Choroid plexus epithelial cell (primary cell): Measurements from ENCODE around the gene STEAP3.

Experiments used
- DNase-seq: peaks from one replicate; pipeline ENCODE4 v3.0.0-alpha.2; 2010; ENCODE audit warnings: low read depth
- H3K4me3 ChIP-seq: 2 replicates; pipeline ENCODE4 v1.5.1; 2011; ENCODE audit warnings: low read depth, mild to moderate bottlenecking, control low read depth, low read length, moderate library complexity
- TF ChIP-seq, protein P1 (sequence below): conservative IDR thresholded peaks from 2 replicates; pipeline ENCODE4 v1.5.1; 2011; ENCODE audit warnings: low read depth, mild to moderate bottlenecking, control low read depth, inconsistent platforms, low read length, moderate library complexity

Gene STEAP3

DNA sequence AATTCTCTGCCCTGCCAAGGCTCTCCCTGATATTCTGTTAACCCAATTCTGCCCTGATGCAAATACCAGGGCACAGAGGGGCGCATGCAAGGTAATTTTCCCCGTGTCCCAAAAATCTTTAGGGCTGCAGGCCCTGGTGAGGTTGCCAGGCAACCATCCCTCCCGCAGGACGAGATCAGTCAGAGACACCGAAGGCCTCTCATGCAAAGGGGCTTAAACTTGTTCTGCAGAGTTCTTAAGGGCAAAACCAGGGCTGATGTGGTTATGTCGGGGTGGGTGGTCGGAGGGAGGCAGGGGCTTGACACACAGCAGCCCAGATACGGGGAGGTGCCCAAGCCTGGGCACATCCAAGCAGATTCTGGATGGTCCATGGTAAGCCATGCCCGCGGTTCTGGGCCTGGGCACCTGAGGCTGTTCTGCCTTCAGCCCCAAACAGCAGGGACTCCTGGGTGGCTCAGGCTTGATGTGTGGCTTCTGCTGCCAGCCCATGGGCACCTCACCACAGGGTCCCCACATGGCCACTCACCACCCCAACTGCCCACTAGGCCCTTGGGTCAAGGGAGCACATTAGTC is 27.2 kb downstream of the STEAP3 start:
- TF ChIP-seq, protein P1, sequence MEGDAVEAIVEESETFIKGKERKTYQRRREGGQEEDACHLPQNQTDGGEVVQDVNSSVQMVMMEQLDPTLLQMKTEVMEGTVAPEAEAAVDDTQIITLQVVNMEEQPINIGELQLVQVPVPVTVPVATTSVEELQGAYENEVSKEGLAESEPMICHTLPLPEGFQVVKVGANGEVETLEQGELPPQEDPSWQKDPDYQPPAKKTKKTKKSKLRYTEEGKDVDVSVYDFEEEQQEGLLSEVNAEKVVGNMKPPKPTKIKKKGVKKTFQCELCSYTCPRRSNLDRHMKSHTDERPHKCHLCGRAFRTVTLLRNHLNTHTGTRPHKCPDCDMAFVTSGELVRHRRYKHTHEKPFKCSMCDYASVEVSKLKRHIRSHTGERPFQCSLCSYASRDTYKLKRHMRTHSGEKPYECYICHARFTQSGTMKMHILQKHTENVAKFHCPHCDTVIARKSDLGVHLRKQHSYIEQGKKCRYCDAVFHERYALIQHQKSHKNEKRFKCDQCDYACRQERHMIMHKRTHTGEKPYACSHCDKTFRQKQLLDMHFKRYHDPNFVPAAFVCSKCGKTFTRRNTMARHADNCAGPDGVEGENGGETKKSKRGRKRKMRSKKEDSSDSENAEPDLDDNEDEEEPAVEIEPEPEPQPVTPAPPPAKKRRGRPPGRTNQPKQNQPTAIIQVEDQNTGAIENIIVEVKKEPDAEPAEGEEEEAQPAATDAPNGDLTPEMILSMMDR: no peak
- DNase-seq: no peak
- H3K4me3 ChIP-seq: no peak overlapping the region

DNA sequence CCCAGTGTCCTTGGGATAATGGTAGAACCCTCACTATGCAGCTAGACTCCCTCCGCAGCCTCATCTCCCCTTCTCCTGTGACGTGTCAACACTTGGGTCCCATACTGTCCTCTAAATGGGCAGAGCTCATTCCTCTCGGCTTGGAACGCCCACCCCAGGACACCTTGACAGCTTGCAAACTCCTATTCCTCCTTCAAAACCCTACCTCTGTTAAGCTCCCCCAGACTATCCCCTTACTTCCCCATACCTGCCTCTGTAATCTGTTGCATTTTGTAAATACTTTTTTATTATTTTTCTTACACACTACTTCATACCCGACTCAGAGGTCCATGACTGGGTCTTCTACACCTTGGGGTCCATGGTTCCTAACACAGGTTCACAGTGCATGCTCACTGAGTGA is 28.0 kb downstream of the STEAP3 start:
- TF ChIP-seq, protein P1: no peak
- DNase-seq: no peak
- H3K4me3 ChIP-seq: no peak overlapping the region

DNA sequence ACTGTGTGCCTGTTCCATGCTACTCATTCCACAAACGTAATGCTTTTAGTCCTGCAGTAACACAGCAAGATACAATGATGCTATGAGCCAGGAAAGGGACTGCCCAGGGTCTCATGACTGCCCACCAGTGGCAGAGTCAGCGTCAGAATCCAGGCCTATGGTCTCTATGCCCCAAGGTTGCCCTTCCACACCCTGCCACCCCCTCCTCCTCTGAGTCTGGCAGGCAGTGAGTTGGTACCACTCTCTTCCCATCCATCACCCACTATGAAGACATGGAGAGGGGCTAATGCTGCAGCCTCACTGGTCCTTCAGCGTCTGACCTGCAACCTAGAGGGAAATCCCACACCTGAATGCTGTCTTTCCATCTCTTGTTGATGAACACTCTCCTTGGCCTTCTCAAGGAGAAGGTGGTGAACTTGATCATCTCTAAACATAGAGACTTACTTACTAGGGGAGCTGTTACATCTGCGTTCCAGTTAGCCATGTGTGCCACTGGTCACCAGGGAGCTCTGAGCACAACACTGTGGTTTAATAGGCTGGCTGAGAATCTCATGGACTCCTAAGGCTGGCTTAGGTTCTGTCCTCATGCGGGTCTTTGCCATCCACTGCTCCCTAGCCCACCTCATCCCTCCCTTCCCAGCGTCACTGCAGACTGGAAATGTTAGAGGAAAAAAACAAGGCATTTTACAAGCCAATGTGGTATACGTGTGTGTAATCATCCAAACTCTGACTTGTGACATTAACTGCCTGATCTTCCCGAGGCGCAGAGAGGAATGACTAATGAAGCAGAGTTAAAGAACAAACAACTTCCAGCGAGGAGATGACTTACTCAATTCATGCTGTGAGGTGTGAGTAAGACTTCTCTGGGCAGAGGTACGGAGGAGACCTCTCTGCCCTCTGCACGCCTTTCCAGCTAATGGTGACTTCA is 28.8 kb downstream of the STEAP3 start:
- H3K4me3 ChIP-seq: no peak overlapping the region
- DNase-seq: peak; percentile 99
- TF ChIP-seq, protein P1: no peak

DNA sequence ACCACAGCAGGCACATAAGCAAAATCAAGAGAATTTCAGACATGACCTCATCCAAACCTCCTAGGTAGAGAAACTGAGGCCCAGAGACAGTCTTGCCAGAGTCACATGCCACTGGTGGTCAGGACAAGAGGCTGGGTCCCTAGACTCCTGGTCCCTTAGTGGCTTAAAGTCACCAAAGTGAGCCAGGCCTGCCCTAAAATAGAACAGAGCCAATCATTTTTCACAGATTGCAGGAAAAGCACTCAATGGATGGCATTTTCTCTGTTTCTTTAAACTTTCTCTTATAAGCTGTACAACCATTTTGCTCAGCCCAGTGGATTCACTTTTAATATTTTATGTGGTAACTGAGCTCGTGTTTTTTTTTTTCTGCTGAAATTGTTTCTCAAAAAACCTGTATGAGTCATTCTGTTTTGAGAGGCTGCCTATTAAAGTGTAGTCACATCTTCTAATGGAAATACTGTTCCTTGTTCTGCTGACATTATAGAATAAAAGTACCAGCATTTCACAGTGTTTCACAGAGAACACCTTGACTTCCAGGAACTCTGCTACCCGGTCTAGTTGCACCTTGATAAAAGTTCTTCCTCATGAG is 29.6 kb downstream of the STEAP3 start:
- TF ChIP-seq, protein P1: no peak
- H3K4me3 ChIP-seq: no peak overlapping the region
- DNase-seq: peak; percentile 86

DNA sequence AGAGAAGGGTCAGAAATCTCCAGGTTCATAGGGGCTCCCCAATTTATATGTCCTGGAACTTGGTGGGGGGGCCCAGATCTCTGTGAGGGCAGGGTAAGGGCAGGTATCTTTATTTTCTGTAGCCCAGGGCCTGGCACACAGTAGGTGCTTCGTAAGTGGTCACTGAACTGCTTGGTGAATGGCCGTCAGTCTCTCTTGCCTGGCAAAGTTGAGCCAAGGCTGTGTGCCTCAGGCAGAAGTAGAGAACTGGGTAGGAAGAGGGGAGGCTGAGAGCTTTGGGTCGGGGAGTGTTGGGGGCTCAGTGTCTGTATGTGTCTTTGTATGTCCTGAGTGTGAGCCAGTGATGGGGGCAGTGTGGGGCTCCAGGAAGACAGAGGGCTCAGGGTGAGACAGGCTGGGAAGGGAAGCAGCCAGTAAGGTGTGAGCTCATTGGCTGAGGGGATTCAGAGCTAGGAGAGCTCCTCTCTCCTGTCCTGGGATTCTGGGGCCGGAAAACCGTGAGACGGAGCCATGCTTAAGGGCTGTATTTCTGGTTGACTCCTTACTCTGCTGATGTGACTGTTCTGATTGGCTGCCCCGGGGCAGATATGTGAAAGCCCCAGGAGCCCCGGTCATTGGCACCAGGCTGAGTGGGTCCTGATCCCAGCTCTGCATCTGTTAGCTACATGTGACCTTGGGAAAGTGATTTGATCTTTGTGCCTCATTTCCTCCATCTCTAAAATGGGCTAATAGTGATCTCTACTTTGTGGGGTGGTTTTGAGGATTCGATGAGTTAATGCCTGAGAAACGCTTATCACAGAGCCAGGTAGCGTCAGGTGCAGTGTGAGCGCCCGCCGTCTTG is 30.3 kb downstream of the STEAP3 start:
- TF ChIP-seq, protein P1: no peak
- DNase-seq: no peak
- no peak overlapping the region for H3K4me3 ChIP-seq

DNA sequence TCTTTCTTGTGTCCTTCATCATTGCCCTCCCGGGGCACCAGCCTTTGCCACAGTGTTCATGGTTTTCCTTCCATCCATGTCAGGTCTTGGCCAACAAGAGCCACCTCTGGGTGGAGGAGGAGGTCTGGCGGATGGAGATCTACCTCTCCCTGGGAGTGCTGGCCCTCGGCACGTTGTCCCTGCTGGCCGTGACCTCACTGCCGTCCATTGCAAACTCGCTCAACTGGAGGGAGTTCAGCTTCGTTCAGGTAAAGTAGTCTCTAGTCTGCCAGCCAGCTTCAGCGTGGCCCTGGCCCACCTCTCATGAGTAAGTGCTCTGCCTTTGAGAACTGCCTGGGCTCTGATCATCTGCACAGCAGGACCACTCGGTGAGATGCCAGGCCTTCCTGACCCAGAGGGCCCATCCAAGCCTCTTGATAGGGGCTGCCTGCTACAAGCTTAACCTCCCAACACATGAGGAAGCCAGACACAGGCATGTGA is 31.0 kb downstream of the STEAP3 start:
- TF ChIP-seq, protein P1: no peak
- no peak for DNase-seq
- no peak overlapping the region for H3K4me3 ChIP-seq
